ENCODE data around the gene TLX3.

TLX3 gene

GRCh38 chr5:171268700-171269620 lies 40.1 kb upstream of the TLX3 start:
- H3K27ac ChIP-seq, result no peak overlapping the region
- no peaks in the 10 kb centered on the region for H3K4me1 ChIP-seq
- H3K27me3 ChIP-seq (ENCODE audit: control insufficient read depth, insufficient read depth, low read length), result no peaks in the 10 kb centered on the region
- no peak overlapping the region for H3K4me2 ChIP-seq (ENCODE audit: low read length)
- H3K9ac ChIP-seq, result no peak overlapping the region
- TF ChIP-seq, protein P1, sequence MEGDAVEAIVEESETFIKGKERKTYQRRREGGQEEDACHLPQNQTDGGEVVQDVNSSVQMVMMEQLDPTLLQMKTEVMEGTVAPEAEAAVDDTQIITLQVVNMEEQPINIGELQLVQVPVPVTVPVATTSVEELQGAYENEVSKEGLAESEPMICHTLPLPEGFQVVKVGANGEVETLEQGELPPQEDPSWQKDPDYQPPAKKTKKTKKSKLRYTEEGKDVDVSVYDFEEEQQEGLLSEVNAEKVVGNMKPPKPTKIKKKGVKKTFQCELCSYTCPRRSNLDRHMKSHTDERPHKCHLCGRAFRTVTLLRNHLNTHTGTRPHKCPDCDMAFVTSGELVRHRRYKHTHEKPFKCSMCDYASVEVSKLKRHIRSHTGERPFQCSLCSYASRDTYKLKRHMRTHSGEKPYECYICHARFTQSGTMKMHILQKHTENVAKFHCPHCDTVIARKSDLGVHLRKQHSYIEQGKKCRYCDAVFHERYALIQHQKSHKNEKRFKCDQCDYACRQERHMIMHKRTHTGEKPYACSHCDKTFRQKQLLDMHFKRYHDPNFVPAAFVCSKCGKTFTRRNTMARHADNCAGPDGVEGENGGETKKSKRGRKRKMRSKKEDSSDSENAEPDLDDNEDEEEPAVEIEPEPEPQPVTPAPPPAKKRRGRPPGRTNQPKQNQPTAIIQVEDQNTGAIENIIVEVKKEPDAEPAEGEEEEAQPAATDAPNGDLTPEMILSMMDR (IDR thresholded peaks at IDR 0.05), result no peak
- no peaks in the 10 kb centered on the region for H3K79me2 ChIP-seq
- no peak overlapping the region for H3K4me3 ChIP-seq (ENCODE audit: low read depth, low read length)
- no peak overlapping the region for H2AFZ ChIP-seq
- H3K9me3 ChIP-seq (ENCODE audit: control insufficient read depth, low read length), result no peaks in the 10 kb centered on the region
- H3K36me3 ChIP-seq (ENCODE audit: control insufficient read depth, insufficient read depth, low read length), result no peaks in the 10 kb centered on the region

DNA sequence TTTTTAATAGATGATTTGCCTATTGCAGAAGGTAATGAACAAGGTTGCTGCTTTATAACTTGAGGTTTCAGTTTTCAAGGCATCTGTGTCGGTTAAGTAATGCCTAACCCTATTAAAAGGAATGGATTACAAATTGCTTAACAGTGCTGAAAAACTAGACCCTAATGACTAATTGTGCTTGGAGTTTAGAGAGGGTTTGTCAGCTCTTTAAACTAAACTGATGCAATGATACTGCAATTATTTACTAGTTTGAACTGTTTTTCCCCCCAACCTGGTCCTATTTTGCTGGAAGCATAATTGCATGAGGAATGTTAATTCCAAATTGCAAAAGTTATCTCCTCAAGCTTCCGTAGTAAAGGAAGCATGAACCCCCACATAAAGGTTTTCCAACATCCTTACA lies 39.3 kb upstream of the TLX3 start:
- H3K27ac ChIP-seq, result no peak overlapping the region
- no peaks in the 10 kb centered on the region for H3K79me2 ChIP-seq
- no peaks in the 10 kb centered on the region for H3K4me1 ChIP-seq
- no peaks in the 10 kb centered on the region for H3K9me3 ChIP-seq (ENCODE audit: control insufficient read depth, low read length)
- H3K4me2 ChIP-seq (ENCODE audit: low read length), result no peak overlapping the region
- H3K9ac ChIP-seq, result no peak overlapping the region
- TF ChIP-seq, protein P1 (IDR thresholded peaks at IDR 0.05), result no peak
- no peak overlapping the region for H3K4me3 ChIP-seq (ENCODE audit: low read depth, low read length)
- H2AFZ ChIP-seq, result no peak overlapping the region
- H3K36me3 ChIP-seq (ENCODE audit: control insufficient read depth, insufficient read depth, low read length), result no peaks in the 10 kb centered on the region
- H3K27me3 ChIP-seq (ENCODE audit: control insufficient read depth, insufficient read depth, low read length), result no peaks in the 10 kb centered on the region

GRCh38 chr5:171270136-171270535 lies 38.9 kb upstream of the TLX3 start:
- H3K27ac ChIP-seq, result no peak overlapping the region
- H3K36me3 ChIP-seq (ENCODE audit: control insufficient read depth, insufficient read depth, low read length), result no peaks in the 10 kb centered on the region
- no peaks in the 10 kb centered on the region for H3K4me1 ChIP-seq
- no peak overlapping the region for H3K4me3 ChIP-seq (ENCODE audit: low read depth, low read length)
- H3K4me2 ChIP-seq (ENCODE audit: low read length), result no peak overlapping the region
- no peak overlapping the region for H2AFZ ChIP-seq
- TF ChIP-seq, protein P1 (IDR thresholded peaks at IDR 0.05), result no peak
- no peaks in the 10 kb centered on the region for H3K9me3 ChIP-seq (ENCODE audit: control insufficient read depth, low read length)
- H3K27me3 ChIP-seq (ENCODE audit: control insufficient read depth, insufficient read depth, low read length), result no peaks in the 10 kb centered on the region
- no peak overlapping the region for H3K9ac ChIP-seq
- no peaks in the 10 kb centered on the region for H3K79me2 ChIP-seq

DNA sequence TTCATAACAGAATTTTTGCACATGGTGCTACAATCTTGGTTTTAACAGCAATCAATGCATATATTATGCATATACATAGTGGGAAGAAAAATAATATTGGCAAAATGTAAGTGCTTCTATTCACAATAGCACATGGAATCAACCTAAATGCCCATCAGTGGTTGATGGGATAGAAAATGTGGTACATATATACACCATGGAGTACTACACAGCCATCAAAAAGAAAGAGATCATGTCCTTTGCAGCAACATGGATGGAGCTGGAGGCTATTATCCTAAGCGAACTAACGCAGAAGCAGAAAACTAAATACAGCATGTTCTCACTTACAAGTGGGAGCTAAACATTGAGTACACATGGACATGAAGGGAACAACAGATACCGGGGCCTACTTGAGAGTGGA lies 37.2 kb upstream of the TLX3 start:
- Histone ChIP-seq H3K27ac (no peak overlapping the region), H3K4me3 (ENCODE audit: low read depth, low read length) (no peak overlapping the region), H3K79me2 (no peaks in the 10 kb centered on the region), H2AFZ (no peak overlapping the region), H3K4me2 (ENCODE audit: low read length) (no peak overlapping the region), H3K4me1 (no peaks in the 10 kb centered on the region), H3K9ac (no peak overlapping the region), H3K9me3 (ENCODE audit: control insufficient read depth, low read length) (no peaks in the 10 kb centered on the region), H3K27me3 (ENCODE audit: control insufficient read depth, insufficient read depth, low read length) (no peaks in the 10 kb centered on the region), H3K36me3 (ENCODE audit: control insufficient read depth, insufficient read depth, low read length) (no peaks in the 10 kb centered on the region)
- TF ChIP-seq, protein P1 (IDR thresholded peaks at IDR 0.05), result no peak

All from parathyroid adenoma (tissue), 2 donors.